ENCODE measurements around the gene CCDC50.

The CCDC50 gene

DNA sequence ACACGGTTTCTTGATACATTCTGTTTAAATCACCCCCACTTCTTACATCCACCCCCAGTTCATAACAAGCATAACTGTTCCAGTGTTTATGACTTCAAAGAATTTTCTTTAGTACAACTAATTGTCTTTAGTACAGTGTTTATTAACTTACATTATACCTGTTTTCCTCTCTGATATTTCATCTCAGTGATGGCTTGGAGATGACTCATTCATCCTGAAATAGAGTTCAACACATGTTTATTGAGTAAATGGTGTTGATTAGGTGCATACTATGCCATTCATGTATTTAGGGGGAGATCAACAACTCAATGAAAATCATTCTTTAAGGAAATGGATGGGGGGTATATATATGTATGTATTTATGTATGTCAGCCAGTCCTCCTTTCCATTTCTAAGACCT, 22.8 kb downstream of the CCDC50 start:
- DNase-seq = no peak

DNA sequence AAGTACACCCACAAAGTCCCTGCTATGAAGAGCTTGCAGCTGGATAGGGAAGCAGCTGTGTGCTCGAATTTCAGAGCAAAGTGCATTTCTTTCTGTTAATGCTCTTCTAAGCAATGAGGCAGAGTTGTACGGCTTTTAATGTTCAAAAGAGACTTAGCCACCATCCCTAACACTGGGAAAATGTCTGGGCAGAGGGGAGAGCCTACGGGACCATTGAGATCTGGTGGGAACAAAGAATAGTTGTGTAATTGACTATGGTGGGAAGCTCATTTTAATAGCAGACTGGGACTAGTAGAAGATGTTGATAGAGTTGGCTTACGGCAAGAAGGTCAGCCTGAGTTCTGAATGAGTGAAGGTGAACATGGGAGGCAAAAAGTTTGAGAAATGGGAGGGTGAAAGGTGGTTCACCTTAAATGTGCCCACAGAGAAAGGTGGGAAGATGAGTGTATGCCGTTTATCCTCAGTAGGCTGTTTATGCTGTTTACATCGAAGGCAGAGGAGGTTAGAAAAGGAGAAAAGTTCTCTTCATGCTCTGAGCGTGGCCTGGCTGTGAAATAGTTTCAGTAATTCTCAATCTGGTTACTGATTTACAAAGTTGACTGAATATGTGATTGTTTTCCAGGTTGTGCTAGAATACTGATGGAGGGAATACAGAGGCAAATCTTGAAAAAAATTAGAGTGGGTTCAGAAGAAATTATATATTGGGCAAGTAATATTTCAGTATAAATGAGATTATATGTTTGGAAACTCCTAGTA, 24.0 kb downstream of the CCDC50 start:
- DNase-seq = no peak

DNA sequence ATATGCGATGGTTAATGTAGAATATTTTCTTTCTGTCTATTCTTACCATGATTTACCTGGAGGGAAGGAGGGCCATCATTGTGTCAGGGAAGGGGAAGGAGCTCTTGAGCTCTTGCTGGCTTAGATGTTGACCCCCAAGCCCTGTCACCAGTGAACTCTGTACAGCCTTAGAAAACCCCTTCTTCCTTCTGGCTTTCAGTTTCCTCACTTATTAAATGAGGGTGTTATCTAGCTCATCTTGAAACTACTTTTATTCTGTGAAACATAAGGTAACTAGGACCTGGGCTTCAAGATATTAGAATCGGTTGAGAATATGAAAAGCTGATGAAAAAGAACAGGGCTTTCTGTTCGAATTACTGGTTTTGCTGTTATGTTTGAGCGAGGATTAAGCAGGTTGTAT, 26.2 kb downstream of the CCDC50 start:
- no peak for DNase-seq

DNA sequence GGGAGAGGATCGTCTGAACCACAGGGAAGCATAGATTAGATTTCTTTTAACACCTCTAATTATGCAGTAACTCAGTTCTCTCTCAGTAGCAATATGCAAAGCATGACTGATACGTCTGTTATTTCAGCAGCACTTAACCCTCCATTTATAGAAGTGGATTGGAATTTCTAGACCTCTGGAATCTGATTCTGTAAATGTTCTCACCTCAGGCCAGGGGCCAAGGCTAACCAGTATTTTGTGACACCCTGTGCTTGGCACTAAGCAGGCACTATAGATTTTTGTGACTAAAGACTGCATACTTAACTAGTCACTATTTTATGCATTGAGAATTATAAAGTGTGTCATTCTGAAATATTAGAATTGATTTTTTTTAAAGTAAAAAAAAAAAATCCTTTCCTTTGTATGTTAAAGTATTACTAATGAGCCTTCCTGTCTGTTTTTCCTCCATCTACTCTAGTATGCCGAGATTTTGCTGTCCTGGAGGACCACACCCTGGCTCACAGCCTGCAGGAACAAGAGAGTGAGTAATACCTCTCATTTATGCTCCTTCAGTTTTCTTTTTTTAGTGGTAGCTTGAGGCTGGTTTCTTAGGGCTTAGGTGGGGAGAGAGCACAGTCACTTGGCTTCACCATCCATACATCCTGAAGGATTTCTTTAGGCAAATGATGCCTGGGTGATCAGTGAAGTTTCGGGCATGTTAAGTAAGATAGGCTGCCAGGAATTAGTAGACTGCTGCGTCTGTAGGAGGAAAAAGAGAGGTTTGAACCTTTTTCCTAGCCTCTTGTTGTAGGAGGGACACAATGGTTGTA, 27.6 kb downstream of the CCDC50 start:
- DNase-seq = peak; percentile 36

DNA sequence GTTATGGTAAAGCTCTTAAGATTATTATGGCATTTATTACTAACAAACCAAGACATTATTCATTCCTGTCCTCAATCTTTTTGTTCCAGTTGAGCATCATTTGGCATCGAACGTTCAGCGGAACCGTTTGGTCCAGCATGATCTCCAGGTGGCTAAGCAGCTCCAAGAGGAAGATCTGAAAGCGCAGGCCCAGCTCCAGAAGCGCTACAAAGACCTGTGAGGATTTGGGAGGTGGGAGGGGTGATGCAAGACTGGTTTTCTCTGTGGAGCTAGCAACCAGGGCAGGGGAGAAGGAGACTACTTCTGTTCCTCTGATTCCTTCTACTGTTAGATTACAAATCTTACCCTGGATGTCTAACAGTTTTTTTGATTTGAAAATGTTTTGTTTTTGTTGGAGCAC, 28.7 kb downstream of the CCDC50 start:
- DNase-seq = no peak

DNA sequence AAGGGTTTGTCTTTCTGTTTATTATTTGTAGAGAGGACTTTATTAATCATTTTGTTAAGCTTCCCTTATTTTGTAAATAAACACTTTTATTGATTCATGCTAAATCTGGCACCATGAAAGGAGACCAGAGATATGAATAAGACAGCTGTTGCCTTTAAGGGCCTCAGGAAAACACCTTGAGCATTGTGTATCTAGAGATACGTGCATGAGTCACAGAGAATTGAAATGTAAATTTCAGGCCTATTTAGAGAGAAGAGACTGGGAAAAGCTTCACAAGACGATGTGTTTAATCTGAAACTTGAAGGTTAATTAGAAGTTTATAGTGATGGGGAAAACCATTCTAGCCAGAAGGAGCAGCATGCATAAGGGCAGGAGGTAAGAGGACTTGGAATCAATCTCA, 29.7 kb downstream of the CCDC50 start:
- no peak for DNase-seq

DNA sequence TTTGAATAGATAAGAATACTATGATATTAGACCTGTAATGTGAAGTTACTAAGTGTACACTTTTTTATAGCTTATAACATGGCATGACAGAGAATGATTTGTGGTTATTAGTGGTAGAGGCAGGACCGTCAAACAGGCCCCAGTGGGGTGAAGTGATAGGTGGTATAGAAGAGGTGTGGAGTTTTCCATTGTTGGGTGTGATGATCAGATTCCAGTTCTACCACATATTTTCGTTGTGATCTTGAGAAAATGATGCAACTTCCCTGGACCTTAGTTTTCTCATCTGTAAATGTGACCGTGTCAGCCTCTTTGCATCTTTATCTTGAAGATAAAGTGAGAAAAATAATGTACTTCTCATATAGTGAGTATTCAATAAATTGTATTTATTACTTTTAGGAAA, 31.4 kb downstream of the CCDC50 start:
- DNase-seq = no peak

DNA sequence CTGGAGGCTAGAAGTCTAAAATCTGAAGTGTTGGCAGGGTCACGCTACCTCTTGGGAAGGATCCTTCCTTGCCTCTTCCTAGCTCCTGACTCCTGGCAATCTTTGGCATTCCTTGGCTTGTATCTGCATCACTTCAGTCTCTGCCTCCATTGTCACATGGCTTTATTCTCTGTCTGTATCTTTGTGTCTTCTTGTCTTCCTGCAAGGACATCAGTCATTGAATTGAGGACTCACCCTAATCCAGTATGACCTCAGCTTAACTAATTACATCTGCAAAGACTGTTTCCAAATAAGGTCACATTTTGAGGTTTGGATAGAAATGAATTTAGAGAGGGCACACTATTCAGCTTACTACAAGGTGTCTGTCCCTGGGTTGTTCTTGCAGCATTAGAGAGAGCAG, 32.3 kb downstream of the CCDC50 start:
- DNase-seq = no peak

DNA sequence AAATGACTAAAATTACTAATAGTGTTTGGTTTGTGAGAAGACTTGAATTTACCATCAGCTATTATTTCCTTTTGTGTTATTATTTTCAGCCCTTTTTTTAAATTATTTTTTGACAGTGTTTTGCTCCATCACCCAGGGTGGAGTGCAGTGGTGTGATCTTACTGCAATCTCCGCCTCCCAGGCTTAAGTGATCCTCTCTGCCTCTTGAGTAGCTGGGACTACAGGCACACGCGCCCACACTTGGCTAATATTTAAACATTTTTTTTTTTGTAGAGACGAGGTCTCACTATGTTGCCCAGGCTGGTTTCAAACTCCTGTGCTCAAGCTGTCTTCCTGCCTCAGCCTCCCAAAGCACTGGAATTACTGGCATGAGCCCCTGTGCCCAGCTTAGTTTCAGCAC, 32.8 kb downstream of the CCDC50 start:
- DNase-seq = no peak

DNA sequence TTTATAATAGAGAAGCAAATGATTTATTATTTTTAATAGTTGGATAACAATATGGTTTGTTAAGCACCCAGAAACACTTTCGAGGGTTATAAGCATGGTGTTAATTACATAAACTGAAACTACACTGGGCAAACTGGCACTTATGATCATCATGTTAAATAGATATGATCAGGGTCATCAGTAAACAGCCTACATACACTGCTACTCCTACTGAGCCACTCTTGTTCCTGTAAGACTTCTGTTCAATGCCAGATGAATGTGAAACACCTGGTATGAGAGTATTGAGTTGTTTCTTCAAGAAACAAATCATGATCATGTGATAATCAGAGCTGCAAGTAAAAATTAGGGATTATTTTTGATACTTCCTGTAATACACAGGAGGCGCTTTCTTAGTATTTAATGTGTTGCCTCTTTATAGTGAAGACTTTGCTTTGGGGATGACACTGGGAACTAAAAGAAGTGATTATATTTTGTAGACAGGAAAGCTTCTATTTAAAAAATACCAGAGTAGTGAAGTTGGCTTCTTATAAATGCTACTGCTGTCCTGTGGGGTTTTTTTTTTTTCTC, 33.4 kb downstream of the CCDC50 start:
- no peak for DNase-seq

DNA sequence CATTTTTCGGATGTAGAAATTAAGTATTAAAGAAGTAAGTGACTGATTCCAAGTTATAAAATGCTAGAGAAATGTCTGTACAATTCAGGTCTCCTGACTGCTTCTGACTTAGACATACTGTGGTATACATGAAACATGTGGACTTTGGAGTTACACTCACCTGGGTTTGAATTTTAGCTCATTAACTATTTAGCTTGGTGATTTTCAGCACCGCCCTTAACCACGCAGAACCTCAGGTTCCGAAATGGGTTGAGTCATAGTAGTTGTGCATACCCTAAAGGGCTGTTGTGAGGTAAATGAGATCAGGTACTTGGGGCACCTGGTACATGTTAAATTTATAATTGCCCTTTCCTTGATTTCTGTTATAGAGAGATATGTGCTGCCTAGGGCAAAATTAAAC, 34.0 kb downstream of the CCDC50 start:
- DNase-seq = no peak

DNA sequence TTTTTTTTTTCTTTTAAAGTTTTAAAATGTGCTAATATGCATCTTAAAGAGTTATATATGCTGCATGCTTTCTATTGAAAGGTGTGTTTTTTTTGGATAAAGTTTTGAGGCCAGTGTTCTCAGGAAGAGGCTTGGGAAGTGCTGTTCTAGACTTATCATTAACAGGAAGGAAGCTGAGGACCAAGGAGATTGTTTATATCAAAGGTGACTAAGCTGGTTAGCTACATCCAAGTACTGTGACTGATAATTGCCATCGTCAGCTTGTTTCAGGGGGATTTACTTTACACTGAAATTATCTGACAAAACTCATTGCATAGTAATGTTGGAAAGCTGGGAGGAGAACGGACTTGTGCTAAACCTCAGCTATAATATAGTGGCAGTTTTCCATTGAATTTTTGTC, 37.5 kb downstream of the CCDC50 start:
- DNase-seq = no peak

DNA sequence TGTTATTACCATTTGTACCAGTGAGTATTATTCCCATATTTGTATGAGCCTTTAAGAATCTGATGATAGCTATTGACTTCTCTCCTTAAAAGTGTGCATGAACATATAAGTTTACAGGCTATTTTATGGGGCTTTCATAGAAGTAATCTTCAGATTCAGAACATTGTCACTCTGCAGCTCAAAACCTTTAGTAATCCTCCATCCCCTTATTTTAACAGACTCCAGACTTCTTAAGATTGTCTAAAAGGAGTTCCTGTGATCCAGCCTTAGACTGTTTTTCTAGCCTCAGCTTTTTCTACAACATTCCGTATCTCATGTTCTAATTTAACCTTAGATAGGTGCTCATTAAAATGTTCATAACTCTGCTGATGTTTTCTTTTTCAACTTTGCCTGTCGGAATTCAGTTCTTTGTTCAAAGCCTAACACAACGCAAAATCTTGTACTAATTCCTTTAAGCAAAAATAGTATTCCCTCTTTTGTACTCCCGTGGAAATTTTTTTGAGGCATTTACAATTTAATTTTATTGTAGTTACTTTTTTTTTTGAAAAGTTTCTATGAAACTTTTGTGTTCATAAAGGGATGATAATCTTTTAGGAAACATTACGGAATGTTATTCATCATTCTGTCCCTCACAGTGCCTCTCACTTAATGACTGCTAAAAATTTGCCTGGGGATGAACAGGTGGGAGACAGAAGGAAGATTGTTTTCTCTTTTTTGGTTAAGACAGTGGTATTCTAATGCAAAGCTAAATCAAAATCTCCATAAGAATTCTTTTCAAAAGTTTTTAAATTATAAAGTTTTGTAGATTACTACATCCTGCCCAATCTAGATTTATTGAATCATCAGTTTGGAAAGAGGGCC, 39.8 kb downstream of the CCDC50 start:
- DNase-seq = no peak

DNA sequence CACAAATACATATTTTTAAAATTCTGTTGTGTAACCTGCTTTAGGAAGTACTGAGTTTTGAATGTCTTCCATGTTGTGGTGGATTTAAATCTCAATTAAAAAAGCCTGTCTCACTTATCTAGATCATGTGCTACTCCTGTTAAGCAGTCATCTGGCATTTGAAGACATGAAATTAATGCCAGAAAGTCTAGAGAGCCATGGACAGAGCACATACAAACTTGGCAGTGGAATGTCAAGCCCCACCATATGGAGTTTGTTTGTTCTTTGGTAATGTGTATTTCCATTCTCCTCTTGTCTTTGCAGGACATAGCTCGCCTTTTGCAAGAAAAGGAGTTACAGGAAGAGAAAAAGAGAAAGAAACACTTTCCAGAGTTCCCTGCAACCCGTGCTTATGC, 40.4 kb downstream of the CCDC50 start:
- no peak for DNase-seq

DNA sequence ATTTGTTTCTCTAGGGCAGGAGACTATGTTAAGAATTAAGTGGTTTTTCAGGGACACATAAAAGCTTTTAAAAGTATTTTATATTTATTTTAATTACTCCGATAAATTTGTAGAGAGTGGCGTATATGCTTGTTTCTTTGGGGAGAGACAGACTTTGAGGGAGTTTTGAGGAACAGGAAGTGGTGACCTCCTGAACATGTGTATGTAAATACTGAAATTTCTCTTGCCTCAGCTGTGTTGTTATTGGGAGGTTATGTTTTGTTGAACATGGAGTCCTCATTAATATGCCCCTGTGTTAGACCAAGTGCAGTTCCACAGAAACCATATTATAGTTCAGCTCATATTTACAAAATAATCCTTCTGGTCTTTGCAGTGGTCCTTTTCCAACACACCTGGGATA, 42.9 kb downstream of the CCDC50 start:
- DNase-seq = no peak

DNA sequence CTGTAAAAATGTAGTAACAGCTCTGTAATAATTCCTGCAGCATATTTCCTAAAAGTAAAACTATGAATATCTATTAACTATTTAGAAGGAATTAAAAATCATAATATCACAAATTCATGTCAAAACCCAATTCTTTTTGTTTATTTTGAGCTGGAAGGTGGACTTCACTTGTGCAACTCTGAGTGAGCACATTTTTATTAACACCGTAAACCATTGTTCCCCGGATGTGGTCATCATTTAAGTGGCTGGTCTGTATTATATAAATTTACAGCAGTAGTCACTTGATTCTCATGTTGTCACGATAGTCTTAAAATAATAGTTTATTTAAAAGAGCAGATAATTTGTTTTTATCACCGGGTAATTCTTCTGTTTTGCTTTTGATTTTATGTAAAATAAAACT, 44.1 kb downstream of the CCDC50 start:
- no peak for DNase-seq

DNA sequence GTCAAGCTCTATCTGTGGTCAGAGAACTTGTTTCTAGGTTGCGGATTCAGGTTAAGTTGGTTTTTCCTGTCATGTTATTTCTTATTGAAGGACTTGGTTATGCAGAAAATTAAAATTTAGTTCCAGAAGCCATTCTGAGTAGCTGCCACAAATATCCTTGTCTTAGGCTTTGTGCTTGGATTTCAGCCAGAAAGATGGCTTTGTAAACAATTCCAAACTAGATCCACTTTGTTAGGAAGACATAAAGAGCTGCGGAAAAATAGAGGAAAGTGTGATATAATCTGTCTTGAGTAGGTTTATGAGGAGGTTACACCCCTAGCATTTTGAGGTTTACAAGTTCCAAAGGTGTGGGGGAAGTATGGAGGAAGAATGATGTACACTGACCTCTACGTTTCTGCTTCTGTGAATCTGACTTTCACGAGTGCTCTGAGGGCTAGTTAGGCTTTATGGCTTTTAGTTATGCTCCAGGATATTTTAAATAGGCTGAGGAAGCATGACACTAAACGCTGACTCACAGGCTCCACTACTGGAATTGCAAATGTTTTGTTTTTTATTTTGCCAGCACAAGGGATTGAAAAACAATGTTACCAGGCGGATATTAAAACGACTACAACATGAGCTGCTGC, 47.4 kb downstream of the CCDC50 start:
- DNase-seq = peak; percentile 23

DNA sequence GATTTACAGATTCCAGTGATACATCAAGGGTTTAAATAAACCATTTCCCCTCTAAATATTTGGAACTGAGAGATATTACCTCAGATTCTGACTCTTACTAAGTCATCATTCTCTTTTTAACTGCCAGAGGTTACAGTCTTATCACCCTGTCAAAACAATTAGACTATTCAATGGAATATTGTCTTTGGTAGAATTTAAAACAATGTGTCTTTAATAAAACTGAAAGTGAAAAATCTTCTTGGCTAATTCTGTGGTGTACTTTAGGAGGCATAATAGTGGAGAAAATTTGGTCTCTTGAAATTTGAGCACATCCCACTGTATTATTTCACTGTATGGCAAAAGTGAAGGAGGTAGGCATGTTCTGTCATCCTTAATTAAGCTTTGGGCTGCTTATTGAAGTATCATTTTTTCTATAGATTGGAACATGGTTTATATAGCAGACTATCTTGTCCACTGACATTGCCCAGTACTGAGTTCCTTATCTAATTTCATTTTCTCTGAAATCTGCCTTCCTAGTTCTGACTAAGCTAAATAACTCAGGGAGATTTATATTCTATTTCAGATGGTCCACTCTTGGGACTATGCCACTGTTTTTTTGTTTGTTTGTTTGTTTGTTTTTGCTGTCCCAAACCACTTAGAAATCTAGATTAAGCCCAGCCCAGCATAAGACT, 49.1 kb downstream of the CCDC50 start:
- no peak for DNase-seq

DNA sequence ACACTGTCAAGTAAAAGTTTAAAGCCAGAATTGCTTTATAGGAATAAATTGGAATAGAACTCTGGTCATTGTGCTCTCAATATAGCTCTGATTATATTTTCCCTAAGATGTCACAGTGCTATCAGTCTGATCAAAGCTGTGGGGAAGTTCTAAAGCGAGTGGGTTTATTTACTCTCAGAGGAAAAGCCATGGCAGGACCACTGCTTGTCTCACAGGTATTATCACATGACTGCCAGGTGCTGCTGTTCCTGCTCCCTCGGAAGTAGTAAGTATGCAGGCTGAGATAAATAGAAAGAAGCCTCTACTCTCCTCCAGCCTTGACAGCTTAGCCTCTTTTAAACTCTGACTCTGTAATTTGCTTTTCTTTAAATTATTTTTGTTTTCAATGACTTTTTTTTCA, 50.3 kb downstream of the CCDC50 start:
- no peak for DNase-seq

DNA sequence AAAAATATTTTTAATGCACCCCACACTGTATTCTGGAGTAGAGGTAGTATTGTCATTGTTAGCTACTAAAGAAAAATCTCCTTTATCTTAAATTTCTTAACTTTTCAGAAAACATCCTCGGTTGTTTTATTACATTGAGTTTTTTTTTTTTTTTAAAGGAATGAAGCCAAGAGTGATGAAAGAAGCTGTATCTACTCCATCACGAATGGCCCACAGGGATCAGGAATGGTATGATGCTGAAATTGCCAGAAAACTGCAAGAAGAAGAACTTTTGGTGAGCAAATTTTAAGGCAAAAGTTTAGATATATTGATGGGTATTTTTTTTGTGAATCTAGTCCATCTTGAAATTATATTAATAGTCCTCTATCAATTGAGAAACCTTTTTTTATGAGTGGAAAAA, 50.8 kb downstream of the CCDC50 start:
- DNase-seq = no peak

DNA sequence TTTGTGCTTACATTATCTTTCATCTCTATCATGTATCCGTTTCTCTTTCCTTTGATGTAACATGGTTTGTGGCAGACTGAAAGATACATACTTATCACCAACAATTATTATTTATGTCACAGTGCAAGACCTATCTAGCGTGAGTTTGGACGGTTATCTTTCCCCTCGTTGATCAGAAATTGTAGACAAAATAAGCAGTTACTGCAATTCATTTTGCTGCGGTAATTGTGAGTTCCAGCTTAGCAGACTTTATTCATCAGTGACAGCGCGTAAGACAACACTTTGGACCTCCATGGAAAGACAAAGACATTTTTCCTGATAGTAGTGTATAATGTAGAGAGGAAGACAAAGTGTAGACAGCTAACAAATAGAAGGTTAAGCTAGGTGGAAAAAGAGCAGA, 52.1 kb downstream of the CCDC50 start:
- no peak for DNase-seq

DNA sequence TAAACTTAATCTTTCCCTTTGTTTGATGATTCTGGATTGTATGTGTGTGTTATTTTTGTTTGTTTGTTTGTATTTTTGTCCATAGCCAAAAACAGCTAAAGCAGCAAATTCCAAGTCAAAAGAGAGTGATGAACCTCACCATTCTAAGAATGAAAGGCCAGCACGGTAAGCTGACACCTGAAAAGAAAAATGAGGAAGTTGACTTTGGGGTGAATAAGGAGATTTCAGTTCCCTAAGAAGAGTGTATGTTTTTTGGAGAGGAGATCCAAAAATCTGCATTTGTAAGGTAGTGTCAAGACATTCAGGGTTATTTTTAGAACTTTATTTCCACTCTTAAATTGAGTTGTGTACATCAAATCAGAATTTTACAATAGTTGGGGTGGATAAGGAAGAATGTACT, 53.5 kb downstream of the CCDC50 start:
- no peak for DNase-seq
